VCaP (cell line): ENCODE data around the gene TAMM41.
A peak's percentile ranks its signal among the peaks of the same experiment; 100 is the strongest.

ENCODE experiments used
- H3K27ac ChIP-seq: fragments of 450-650 bp; 2 replicates; pipeline ENCODE4 v1.5.1; 2017
- TF ChIP-seq, protein P1 (sequence below): fragments of 450-650 bp; conservative IDR thresholded peaks from 2 replicates; pipeline ENCODE4 v1.5.1; 2017; ENCODE audit warnings: mild to moderate bottlenecking, moderate library complexity

Gene TAMM41

DNA sequence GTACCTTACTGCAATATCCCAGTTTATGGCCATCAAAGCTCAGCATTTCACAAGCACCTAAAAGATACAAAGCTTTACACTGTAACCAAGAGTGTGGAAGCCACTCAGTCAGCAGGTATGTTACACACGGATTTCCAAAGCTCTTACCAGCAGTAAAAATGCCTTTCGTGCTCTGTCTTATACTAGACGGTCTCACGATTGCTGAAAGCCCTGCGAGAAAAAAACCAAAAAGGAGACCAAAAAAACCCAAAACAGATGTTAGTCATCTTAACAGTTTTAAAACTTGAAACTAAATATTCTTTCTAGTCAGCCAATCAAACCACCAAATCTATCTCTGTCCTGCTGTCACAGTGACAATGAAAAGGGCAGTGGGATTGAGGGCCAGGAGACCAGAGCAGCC lies 39.0 kb downstream of the TAMM41 start:
- TF ChIP-seq, protein P1, sequence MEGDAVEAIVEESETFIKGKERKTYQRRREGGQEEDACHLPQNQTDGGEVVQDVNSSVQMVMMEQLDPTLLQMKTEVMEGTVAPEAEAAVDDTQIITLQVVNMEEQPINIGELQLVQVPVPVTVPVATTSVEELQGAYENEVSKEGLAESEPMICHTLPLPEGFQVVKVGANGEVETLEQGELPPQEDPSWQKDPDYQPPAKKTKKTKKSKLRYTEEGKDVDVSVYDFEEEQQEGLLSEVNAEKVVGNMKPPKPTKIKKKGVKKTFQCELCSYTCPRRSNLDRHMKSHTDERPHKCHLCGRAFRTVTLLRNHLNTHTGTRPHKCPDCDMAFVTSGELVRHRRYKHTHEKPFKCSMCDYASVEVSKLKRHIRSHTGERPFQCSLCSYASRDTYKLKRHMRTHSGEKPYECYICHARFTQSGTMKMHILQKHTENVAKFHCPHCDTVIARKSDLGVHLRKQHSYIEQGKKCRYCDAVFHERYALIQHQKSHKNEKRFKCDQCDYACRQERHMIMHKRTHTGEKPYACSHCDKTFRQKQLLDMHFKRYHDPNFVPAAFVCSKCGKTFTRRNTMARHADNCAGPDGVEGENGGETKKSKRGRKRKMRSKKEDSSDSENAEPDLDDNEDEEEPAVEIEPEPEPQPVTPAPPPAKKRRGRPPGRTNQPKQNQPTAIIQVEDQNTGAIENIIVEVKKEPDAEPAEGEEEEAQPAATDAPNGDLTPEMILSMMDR = no peak
- H3K27ac ChIP-seq = no peak overlapping the region

DNA sequence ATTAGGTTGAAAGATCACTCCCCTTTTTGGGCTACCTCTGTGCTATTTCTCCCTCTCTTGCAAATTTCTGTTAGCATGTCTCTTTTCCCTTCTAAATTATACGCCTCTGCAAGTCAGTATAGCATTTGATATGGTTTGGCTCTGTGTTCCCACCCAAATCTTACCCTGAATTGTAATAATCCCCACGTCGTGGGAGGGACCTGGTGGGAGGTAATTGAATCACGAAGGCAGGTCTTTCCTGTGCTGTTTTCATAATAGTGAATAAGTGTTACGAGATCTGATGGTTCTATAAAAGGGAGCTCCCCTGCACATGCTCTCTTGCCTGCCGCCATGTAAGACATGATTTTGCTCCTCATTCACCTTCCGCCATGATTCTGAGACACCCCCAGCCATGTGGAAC lies 41.0 kb downstream of the TAMM41 start:
- H3K27ac ChIP-seq = no peak overlapping the region
- TF ChIP-seq, protein P1 = no peak

- TF ChIP-seq, protein P1 = peak; percentile 92
- no peak overlapping the region for H3K27ac ChIP-seq
Measured at GRCh38 chr3:11803977-11804892, 42.5 kb downstream of the TAMM41 start.

GRCh38 chr3:11799791-11800190 lies 46.9 kb downstream of the TAMM41 start:
- no peak overlapping the region for H3K27ac ChIP-seq
- TF ChIP-seq, protein P1 = no peak

DNA sequence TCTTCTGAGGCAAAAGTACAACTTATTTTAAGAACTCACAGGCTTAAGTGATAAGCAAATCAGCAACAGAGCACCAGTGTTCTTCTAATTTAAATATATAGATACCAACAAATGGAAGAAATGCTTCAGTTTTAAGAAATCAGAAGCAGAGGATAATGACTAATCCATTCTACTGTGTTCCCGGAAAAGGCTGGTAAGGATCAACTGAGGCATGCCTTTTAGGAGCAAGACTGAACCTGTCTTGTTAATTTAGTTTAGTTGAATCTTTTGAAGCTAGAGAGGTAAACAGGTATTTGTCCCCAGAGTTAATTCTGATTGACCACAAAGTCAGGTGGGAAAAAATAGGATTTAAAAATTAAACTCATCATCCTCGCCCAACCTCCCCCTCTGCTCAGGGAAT lies 51.8 kb downstream of the TAMM41 start:
- TF ChIP-seq, protein P1 = no peak

GRCh38 chr3:11791339-11792200 lies 55.1 kb downstream of the TAMM41 start:
- H3K27ac ChIP-seq = no peak overlapping the region
- TF ChIP-seq, protein P1 = no peak

More for the DNA sequence above, 51.8 kb downstream of the TAMM41 start:
- no peak overlapping the region for H3K27ac ChIP-seq

DNA sequence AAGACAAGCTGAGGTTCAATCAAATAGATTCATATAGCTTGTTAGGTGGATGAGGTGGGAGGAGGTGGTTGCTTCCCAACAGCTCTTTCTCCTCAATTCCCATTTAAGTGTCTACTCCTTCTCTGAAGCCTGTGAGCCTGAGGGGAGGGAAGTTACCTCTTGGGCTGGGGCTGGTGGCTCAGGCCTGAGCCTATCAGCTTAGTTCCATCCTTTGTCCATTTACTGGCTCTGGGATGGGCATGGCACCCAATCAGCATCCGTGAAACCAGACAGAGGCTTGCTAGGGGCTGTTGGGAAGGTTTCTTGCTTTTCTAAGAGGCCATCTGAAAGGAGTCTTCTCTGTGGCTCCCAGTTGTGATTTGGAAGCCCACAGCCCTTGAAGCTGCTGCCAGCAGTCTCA lies 57.3 kb downstream of the TAMM41 start:
- TF ChIP-seq, protein P1 = no peak
- H3K27ac ChIP-seq = no peak overlapping the region
